Colonic mucosa (tissue), 4 donors: Measurements from ENCODE around the gene INPP5E. TPM values are rescaled to one million over a fixed set of nuclear protein-coding genes. Genes with fewer than 3 reads are reported as not detected.

ENCODE experiments used
- DNase-seq: peaks from one replicate; pipeline ENCODE4 v3.0.0-alpha.2; 2020
- H3K27ac ChIP-seq: fragments of 200-600 bp; one replicate; pipeline ENCODE4 v1.8.0; 2021
- H3K27me3 ChIP-seq: fragments of 200-600 bp; one replicate; pipeline ENCODE4 v1.8.0; 2021
- H3K36me3 ChIP-seq: fragments of 200-600 bp; one replicate; pipeline ENCODE4 v1.8.0; 2021
- H3K4me1 ChIP-seq: fragments of 200-600 bp; one replicate; pipeline ENCODE4 v1.8.0; 2021; ENCODE audit warnings: mild to moderate bottlenecking
- H3K4me3 ChIP-seq: fragments of 200-600 bp; one replicate; pipeline ENCODE4 v1.8.0; 2021
- H3K9ac ChIP-seq, 2 donors: one replicate each; pipeline ENCODE4 v1.7.0; 2013; ENCODE audit warnings: control low read depth in 2 of 2, low read depth in 2 of 2, low read length in 2 of 2
- H3K9me3 ChIP-seq: fragments of 200-600 bp; one replicate; pipeline ENCODE4 v1.8.0; 2021
- CTCF ChIP-seq: fragments of 200-600 bp; IDR thresholded peaks from one replicate; pipeline ENCODE4 v1.8.0; 2022; ENCODE audit warnings: antibody characterized with exemption, mild to moderate bottlenecking
- intact Hi-C: fragments of 100-400 bp; cut with DNase I; formaldehyde crosslinking; loops from one replicate; pipeline ENCODE4 v1.14.1; 2022
- total RNA-seq, 2 donors: library from RNA; stranded (reverse); fragmentation: NEBNext Ultra II Directional in 1 of 2; extraction: Animal tissue kit (Norgen Biotek cat#: 25700) in 1 of 2; gene quantifications; one replicate each; pipeline ENCODE4 v1.2.1, GENCODE V29; 2021
- donor health status: healthy.
- donor health status: DM: no; HTN: no; CAD: no.
- donor health status: DM: no; HTN: no; CAD: no.

The INPP5E gene
- total RNA-seq, 2 donors from 2014 or later, result 8.3 to 12.1 TPM

GRCh38 chr9:136443687-136444086, 4.0 kb upstream of the INPP5E start:
- DNase-seq, result no peak
- Histone ChIP-seq H3K4me1 (no peaks in the 10 kb centered on the region), H3K27ac (no peak overlapping the region), H3K9ac (no peak overlapping the region), H3K27me3 (no peaks in the 10 kb centered on the region), H3K9me3 (no peaks in the 10 kb centered on the region), H3K4me3 (no peak overlapping the region), H3K36me3 (peaks cover 29% of the 10 kb centered on the region)
- no peak for TF ChIP-seq CTCF
- intact Hi-C loops, result no loop called here

DNA sequence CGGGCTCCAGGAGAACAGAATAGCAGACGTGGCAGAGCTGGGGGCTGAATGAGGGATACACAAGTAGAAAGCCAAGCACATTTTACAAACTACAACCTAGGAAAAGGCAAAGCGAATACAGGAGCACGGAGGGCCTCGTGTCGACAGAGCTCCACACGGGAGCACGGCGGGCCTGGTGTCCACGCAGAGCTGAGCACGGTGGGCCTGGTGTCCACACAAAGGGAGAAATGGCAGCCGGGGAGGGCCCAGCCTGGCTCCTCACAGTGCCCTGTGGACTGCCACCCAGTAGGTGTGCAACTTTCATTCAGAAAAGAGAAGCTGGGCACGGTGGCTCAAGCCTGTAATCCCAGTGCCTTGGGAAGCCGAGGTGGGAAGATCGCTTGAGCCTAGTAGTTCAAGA, 3.4 kb upstream of the INPP5E start:
- Histone ChIP-seq H3K4me1 (peaks cover 2% of the 10 kb centered on the region), H3K4me3 (no peak overlapping the region), H3K36me3 (peaks cover 29% of the 10 kb centered on the region), H3K9me3 (no peaks in the 10 kb centered on the region), H3K27me3 (no peaks in the 10 kb centered on the region), H3K27ac (no peak overlapping the region), H3K9ac (no peak overlapping the region)
- DNase-seq, result no peak
- intact Hi-C loops, result no loop called here
- TF ChIP-seq CTCF, result no peak

DNA sequence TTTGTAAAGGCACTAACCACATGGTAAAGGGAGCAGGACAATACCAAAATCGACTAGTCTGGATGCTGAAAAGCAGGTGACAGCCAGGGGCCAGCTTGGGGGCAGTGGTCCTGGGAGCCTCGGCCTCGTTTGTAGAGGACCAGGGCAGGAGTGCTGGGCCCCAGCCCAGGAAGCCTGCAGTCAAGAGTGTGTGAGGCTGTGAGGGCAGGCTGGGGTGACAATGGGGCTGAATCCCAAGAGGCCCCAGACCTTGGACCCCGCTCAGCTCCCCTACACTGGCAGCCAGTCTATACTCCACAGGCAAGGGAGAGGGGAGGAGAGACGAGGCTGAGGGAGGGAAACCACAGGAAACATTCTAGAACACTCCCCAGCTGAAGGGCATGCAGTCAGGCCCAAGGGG, 2.6 kb upstream of the INPP5E start:
- intact Hi-C loops, result no loop called here
- no peaks in the 10 kb centered on the region for H3K27me3 ChIP-seq
- TF ChIP-seq CTCF, result no peak

DNA sequence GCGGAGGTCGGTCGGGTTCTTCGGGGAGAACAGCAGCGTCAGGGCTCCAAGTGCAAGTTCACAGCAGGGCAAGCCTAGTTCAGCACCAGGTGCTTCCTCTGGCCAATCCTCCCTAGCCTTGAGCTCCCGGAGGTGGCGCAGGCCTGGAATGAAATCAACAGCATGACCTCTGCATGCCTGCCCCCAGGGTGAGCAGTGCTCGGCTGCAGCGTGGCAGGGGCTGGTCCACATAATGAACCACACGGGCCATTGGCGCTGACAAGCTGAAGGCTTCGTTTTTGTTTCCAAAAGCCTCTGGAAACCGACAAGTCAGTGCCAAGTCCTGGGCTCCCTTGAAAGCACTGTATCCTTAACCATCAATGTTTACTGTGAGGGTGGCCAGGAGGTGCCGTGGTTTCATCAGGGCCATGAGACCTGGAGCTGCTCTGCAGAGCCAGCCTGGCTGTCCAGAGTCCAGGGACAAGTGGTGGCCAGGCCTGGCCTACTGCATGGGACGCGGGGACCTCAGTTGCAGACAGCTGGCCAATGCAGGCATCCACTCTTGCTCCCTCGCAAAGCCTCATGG, 2.1 kb upstream of the INPP5E start:
- intact Hi-C loops, result no loop called here
- Histone ChIP-seq H3K36me3 (peaks cover 20% of the 10 kb centered on the region), H3K9me3 (no peaks in the 10 kb centered on the region), H3K27ac (no peak overlapping the region), H3K4me3 (no peak overlapping the region), H3K9ac (no peak overlapping the region), H3K4me1 (peaks cover 11% of the 10 kb centered on the region), H3K27me3 (no peaks in the 10 kb centered on the region)
- TF ChIP-seq CTCF, result no peak
- no peak for DNase-seq

More for the DNA sequence above, 2.6 kb upstream of the INPP5E start:
- Histone ChIP-seq H3K9ac (no peak overlapping the region), H3K36me3 (peaks cover 25% of the 10 kb centered on the region), H3K4me1 (peaks cover 11% of the 10 kb centered on the region), H3K27ac (no peak overlapping the region), H3K9me3 (no peaks in the 10 kb centered on the region), H3K4me3 (no peak overlapping the region)
- no peak for DNase-seq

DNA sequence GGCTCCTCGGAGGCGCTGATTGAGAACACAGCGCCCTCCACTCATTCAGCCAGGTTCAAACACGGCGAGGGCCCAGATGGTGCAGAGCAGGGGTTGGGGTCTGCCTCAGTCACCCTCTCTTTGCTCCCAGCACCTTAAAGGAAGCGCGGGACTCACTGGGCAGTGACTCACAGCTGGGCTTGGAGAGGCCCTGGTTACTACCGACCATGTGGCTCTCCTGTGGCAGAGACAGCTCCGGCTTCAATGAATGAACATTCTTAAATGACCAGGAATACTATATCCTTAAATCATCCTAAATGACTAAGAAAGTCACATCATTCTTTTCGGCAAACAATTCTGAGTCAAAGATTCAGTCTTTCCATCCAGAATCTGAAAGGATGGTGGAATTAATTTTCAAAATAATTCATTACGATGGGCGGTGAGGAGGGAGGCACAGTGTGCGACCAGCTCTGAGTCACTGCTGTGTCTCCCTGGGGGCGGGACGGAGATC, 1.6 kb upstream of the INPP5E start:
- peaks cover 17% of the 10 kb centered on the region for H3K36me3 ChIP-seq

More for the DNA sequence above, 1.6 kb upstream of the INPP5E start:
- H3K4me3 ChIP-seq, result no peak overlapping the region
- H3K27me3 ChIP-seq, result no peaks in the 10 kb centered on the region
- no peak overlapping the region for H3K27ac ChIP-seq
- TF ChIP-seq CTCF, result no peak
- no peak overlapping the region for H3K9ac ChIP-seq
- peaks cover 11% of the 10 kb centered on the region for H3K4me1 ChIP-seq
- no peaks in the 10 kb centered on the region for H3K9me3 ChIP-seq
- intact Hi-C loops, result no loop called here
- no peak for DNase-seq
